Lung (tissue), 12 donors: Measurements from ENCODE around the gene CENPO. TPM values are rescaled to one million over a fixed set of nuclear protein-coding genes. Genes with fewer than 3 reads are reported as not detected.
A peak's percentile ranks its signal among the peaks of the same experiment; 100 is the strongest.

Experiments
- ATAC-seq: fragments of 200-7000 bp; cut with Tn5 transposase; one replicate; pipeline ENCODE4 v1.9.1; 2020; ENCODE audit warnings: moderate number of reproducible peaks; ENCODE audit not compliant: insufficient read depth, low FRiP score
- DNase-seq, 3 donors: peaks; one replicate each; pipeline ENCODE4 v3.0.0-alpha.2; 2013 to 2017
- H3K27ac ChIP-seq, 2 donors: one replicate each; pipeline ENCODE4 v1.5.1; 2013; ENCODE audit warnings: mild to moderate bottlenecking in 2 of 2, moderate library complexity in 2 of 2, control low read depth in 1 of 2, inconsistent platforms in 1 of 2, low read depth in 1 of 2, low read length in 1 of 2
- H3K27me3 ChIP-seq, 3 donors: one replicate each; pipeline ENCODE4 v1.5.1; 2013; ENCODE audit warnings: low read length in 2 of 3; ENCODE audit not compliant: control insufficient read depth in 3 of 3, insufficient read depth in 3 of 3
- H3K36me3 ChIP-seq, 4 donors: one replicate each; pipeline ENCODE4 v1.5.1; 2013; ENCODE audit warnings: low read length in 4 of 4, mild to moderate bottlenecking in 1 of 4, moderate library complexity in 1 of 4; ENCODE audit not compliant: control insufficient read depth in 4 of 4, insufficient read depth in 4 of 4
- H3K4me1 ChIP-seq, 5 donors: one replicate each; pipeline ENCODE4 v1.5.1; 2013; ENCODE audit warnings: low read length in 5 of 5, mild to moderate bottlenecking in 2 of 5, moderate library complexity in 1 of 5; ENCODE audit not compliant: control insufficient read depth in 5 of 5, insufficient read depth in 5 of 5
- H3K4me3 ChIP-seq: one replicate; pipeline ENCODE4 v1.5.1; 2013; ENCODE audit warnings: mild to moderate bottlenecking, control low read depth, moderate library complexity
- H3K9ac ChIP-seq, 2 donors: one replicate each; pipeline ENCODE4 v1.5.1; 2013; ENCODE audit warnings: low read length in 2 of 2, control low read depth in 1 of 2; ENCODE audit not compliant: insufficient read depth in 1 of 2
- H3K9me3 ChIP-seq, 4 donors: one replicate each; pipeline ENCODE4 v1.5.1; 2013; ENCODE audit warnings: low read length in 3 of 4, mild to moderate bottlenecking in 1 of 4, moderate library complexity in 1 of 4; ENCODE audit not compliant: control insufficient read depth in 4 of 4, insufficient read depth in 3 of 4
- CTCF ChIP-seq: IDR thresholded peaks from 2 replicates; pipeline ENCODE4 v1.5.1; 2012; ENCODE audit warnings: mild to moderate bottlenecking; ENCODE audit errors: control extremely low read depth, extremely low read depth
- WGBS, 2 donors: extraction: QIAGEN DNeasy Blood & Tissue Kit; methylation state at CpG; one replicate each; pipeline ENCODE4 v1.1.7; 2013; 5-methylcytosine and 5-hydroxymethylcytosine counted together
- polyA plus RNA-seq, 2 donors: library from polyadenylated mRNA; stranded (reverse); fragments of 200-250 nt; gene quantifications; one replicate each; pipeline ENCODE4 v1.2.1, GENCODE V29; 2013
- total RNA-seq, 2 donors: library from RNA; depleted of rRNA in 1 of 2; stranded (reverse); fragments of >200 nt in 1 of 2; gene quantifications; one replicate each; pipeline ENCODE4 v1.2.1, GENCODE V29; 2014 to 2021
- donor health status: control.
- donor health status: control.
- donor health status: Bipolar disorder and iron deficiency.
- donor health status: healthy.
- donor health status: DM: yes; HTN: yes; CAD: no.

The CENPO gene
- total and polyA plus RNA-seq, 4 donors, result 3.5 to 9.6 (median 5.9) TPM

DNA sequence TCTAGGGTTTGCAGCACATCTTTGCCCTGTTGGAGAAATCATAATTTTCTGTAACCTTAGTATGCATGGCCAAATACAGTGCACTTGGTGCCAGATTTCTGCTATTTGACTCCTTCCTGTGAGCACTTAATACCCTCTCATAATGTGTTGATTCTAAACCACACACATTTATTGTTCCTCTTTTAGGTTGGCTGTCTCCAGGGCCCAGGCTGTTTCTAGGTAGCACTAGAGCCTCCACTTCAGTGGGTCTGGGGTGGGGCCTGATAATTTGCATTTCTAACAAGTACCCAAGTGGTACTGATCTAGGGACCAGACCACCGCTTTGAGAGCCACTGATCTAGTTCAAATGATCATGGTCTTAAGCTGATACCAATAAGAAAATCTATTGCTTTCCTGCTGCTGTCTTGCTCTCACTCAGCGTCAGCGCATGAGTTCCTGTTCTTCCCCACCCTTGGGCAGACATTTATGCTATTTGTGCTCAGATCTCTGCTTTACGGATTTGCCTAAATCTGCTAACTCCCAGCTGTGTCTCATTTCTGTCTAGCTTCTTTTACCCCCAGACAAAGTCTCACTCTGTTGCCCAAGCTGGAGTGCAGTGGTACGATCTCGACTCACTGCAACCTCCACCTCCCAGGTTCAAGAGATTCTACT lies 7.4 kb upstream of the CENPO start:
- H3K27me3 ChIP-seq, result no peaks in the 10 kb centered on the region
- H3K4me1 ChIP-seq, result peaks cover 0 to 4% (median 3%) of the 10 kb centered on the region in 5 donors
- ATAC-seq (peak; percentile 84), DNase-seq (peak; percentile 33 to 66 (median 39))
- no peaks in the 10 kb centered on the region for H3K36me3 ChIP-seq
- peaks cover 0 to 2% (median 0%) of the 10 kb centered on the region in 4 donors for H3K9me3 ChIP-seq
- WGBS, 2 donors, result 55 to 56% methylated on average over 6 of the region's 6 CpGs
- TF ChIP-seq CTCF, result no peak
- H3K4me3 ChIP-seq, result no peak overlapping the region
- peak overlapping the region in 1 of 2 donors; percentile 55 for H3K27ac ChIP-seq
- no peak overlapping the region for H3K9ac ChIP-seq

DNA sequence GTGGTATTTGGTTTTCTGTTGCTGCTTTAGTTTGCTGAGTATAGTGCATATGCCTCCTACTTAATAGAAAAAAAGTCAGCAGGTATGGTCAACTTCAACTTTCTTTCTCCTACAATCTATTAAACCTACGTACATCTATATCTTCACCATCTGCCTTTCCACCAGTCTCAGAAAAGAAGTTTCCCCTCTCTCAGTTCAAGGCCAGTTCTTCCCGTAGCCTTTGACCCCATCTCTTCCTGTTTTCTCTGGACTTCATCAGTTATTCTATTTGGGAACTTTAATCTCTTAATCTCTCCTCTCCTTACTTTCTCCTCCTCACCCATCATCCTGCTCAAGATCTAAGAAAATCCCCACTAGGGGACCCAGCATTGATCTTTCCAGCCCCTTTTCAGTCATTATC lies 5.7 kb upstream of the CENPO start:
- no peak overlapping the region for H3K4me3 ChIP-seq
- 70 to 77% methylated on average over 2 of the region's 2 CpGs for whole genome bisulfite sequencing, 2 donors
- ATAC-seq (no peak), DNase-seq (no peak)
- TF ChIP-seq CTCF, result no peak
- no peaks in the 10 kb centered on the region for H3K36me3 ChIP-seq
- H3K27ac ChIP-seq, result no peak overlapping the region
- H3K4me1 ChIP-seq, result peaks cover 0 to 11% (median 3%) of the 10 kb centered on the region in 5 donors
- no peak overlapping the region for H3K9ac ChIP-seq
- no peaks in the 10 kb centered on the region for H3K27me3 ChIP-seq
- H3K9me3 ChIP-seq, result no peaks in the 10 kb centered on the region

DNA sequence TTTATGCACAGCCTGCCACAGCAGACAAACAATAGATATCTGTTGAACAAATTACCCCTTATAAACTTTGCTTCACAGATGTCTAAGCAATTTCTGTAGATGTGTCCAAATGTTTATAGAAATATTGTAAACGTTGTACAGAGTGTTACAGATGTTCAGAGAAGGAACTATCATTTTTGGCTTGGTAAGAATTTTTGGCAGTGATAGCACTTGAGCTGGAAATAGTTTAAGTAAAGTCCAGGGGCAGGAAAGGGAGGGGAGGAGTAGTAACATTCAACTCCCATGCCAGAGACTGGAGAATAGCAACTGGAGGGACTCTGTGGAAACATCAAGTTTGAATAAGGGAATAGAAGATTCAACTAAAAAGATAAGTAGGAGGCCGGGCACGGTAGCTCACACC lies 4.4 kb upstream of the CENPO start:
- H3K9ac ChIP-seq, result no peak overlapping the region
- no peaks in the 10 kb centered on the region for H3K9me3 ChIP-seq
- no peak overlapping the region for H3K4me3 ChIP-seq
- ATAC-seq, result no peak
- H3K27ac ChIP-seq, result no peak overlapping the region
- WGBS, 2 donors, result 65 to 67% methylated on average over 3 of the region's 3 CpGs
- H3K36me3 ChIP-seq, result no peaks in the 10 kb centered on the region
- TF ChIP-seq CTCF, result no peak
- no peaks in the 10 kb centered on the region for H3K27me3 ChIP-seq
- peak in 2 of 3 donors; percentile 58 to 59 for DNase-seq
- peaks cover 0 to 14% (median 5%) of the 10 kb centered on the region in 5 donors for H3K4me1 ChIP-seq

- TF ChIP-seq CTCF, result no peak
- H3K36me3 ChIP-seq, result no peaks in the 10 kb centered on the region
- H3K9me3 ChIP-seq, result no peaks in the 10 kb centered on the region
- DNase-seq (no peak), ATAC-seq (no peak)
- H3K9ac ChIP-seq, result no peak overlapping the region
- H3K27ac ChIP-seq, result no peak overlapping the region
- H3K27me3 ChIP-seq, result no peaks in the 10 kb centered on the region
- WGBS, 2 donors, result 95 to 97% methylated on average over 5 of the region's 5 CpGs
- H3K4me1 ChIP-seq, result peaks cover 0 to 29% (median 6%) of the 10 kb centered on the region in 5 donors
- no peak overlapping the region for H3K4me3 ChIP-seq
Measured at GRCh38 chr2:24791452-24791851, 1.8 kb upstream of the CENPO start.
